H9 (cell line): Measurements from ENCODE around the gene LARP7. TPM values are rescaled to one million over a fixed set of nuclear protein-coding genes. Genes with fewer than 3 reads are reported as not detected.

Experiments
- DNase-seq: peaks from one replicate; pipeline ENCODE4 v3.0.0-alpha.2; 2017
- H2AFZ ChIP-seq: one replicate; pipeline ENCODE4 v1.6.1; 2013; ENCODE audit warnings: mild to moderate bottlenecking, low read length, control low read depth, moderate library complexity
- H2AK5ac ChIP-seq: 2 replicates; pipeline ENCODE4 v1.6.1; 2013; ENCODE audit warnings: low read length, control low read depth, mixed read lengths; ENCODE audit not compliant: insufficient read length
- H2BK120ac ChIP-seq: one replicate; pipeline ENCODE4 v1.6.1; 2013; ENCODE audit warnings: low read depth, mild to moderate bottlenecking, low read length, control low read depth, inconsistent platforms; ENCODE audit not compliant: poor library complexity, severe bottlenecking
- H2BK12ac ChIP-seq: 2 replicates; pipeline ENCODE4 v1.6.1; 2013; ENCODE audit warnings: low read length, control low read depth, mixed read lengths, low read depth; ENCODE audit not compliant: insufficient read length
- H2BK15ac ChIP-seq: 2 replicates; pipeline ENCODE4 v1.6.1; 2013; ENCODE audit warnings: low read depth, low read length, control low read depth
- H2BK20ac ChIP-seq: one replicate; pipeline ENCODE4 v1.6.1; 2013; ENCODE audit warnings: low read depth, mild to moderate bottlenecking, low read length, control low read depth, inconsistent platforms; ENCODE audit not compliant: poor library complexity, severe bottlenecking
- H2BK5ac ChIP-seq: 2 replicates; pipeline ENCODE4 v1.6.1; 2013; ENCODE audit warnings: low read length, control low read depth, mixed read lengths; ENCODE audit not compliant: insufficient read length
- H3K14ac ChIP-seq: 2 replicates; pipeline ENCODE4 v1.6.1; 2013; ENCODE audit warnings: low read length, control low read depth; ENCODE audit not compliant: insufficient read depth
- H3K18ac ChIP-seq: 2 replicates; pipeline ENCODE4 v1.6.1; 2013; ENCODE audit warnings: low read depth, mild to moderate bottlenecking, mixed read lengths, low read length, control low read depth; ENCODE audit not compliant: insufficient read length
- H3K23ac ChIP-seq: 2 replicates; pipeline ENCODE4 v1.6.1; 2013; ENCODE audit warnings: low read length, control low read depth, mixed read lengths, low read depth; ENCODE audit not compliant: insufficient read length
- H3K23me2 ChIP-seq: 2 replicates; pipeline ENCODE4 v1.6.1; 2013; ENCODE audit warnings: low read depth, mild to moderate bottlenecking, mixed read lengths, low read length, control low read depth; ENCODE audit not compliant: insufficient read length, poor library complexity, severe bottlenecking
- H3K27ac ChIP-seq: 2 replicates; pipeline ENCODE4 v1.5.1; 2013; ENCODE audit warnings: low read length, control low read depth, mixed read lengths, low read depth; ENCODE audit not compliant: insufficient read length
- H3K27me3 ChIP-seq: 2 replicates; pipeline ENCODE4 v1.6.1; 2013; ENCODE audit warnings: low read length, control low read depth, inconsistent platforms; ENCODE audit not compliant: insufficient read depth
- H3K4ac ChIP-seq: 2 replicates; pipeline ENCODE4 v1.6.1; 2013; ENCODE audit warnings: low read depth, mild to moderate bottlenecking, control low read depth, inconsistent platforms, low read length, moderate library complexity
- H3K4me1 ChIP-seq: 2 replicates; pipeline ENCODE4 v1.6.1; 2013; ENCODE audit warnings: low read length, control low read depth, inconsistent platforms; ENCODE audit not compliant: insufficient read depth
- H3K4me2 ChIP-seq: 2 replicates; pipeline ENCODE4 v1.6.1; 2013; ENCODE audit warnings: low read length, control low read depth, mixed read lengths; ENCODE audit not compliant: insufficient read length, insufficient read depth
- H3K56ac ChIP-seq: 2 replicates; pipeline ENCODE4 v1.6.1; 2013; ENCODE audit warnings: low read depth, mild to moderate bottlenecking, mixed read lengths, low read length, control low read depth; ENCODE audit not compliant: insufficient read length
- H3K79me1 ChIP-seq: 2 replicates; pipeline ENCODE4 v1.6.1; 2013; ENCODE audit warnings: low read depth, mild to moderate bottlenecking, moderate library complexity, low read length, control low read depth, inconsistent platforms; ENCODE audit not compliant: insufficient read depth, poor library complexity, severe bottlenecking
- H3K79me2 ChIP-seq: 2 replicates; pipeline ENCODE4 v1.6.1; 2013; ENCODE audit warnings: low read length, control low read depth, inconsistent platforms; ENCODE audit not compliant: insufficient read depth
- H3K9ac ChIP-seq: 2 replicates; pipeline ENCODE4 v1.6.1; 2013; ENCODE audit warnings: low read length, control low read depth, mixed read lengths; ENCODE audit not compliant: insufficient read length; ENCODE audit errors: extremely low read depth
- H3K9me3 ChIP-seq: one replicate; pipeline ENCODE4 v1.6.1; 2013; ENCODE audit warnings: low read depth, low read length, inconsistent platforms; ENCODE audit not compliant: control insufficient read depth
- H3T11ph ChIP-seq: one replicate; pipeline ENCODE4 v1.6.1; 2013; ENCODE audit warnings: mild to moderate bottlenecking, low read length, control low read depth, inconsistent platforms
- H4K20me1 ChIP-seq: one replicate; pipeline ENCODE4 v1.6.1; 2013; ENCODE audit not compliant: control insufficient read depth, insufficient read length, insufficient read depth
- H4K5ac ChIP-seq: 2 replicates; pipeline ENCODE4 v1.6.1; 2013; ENCODE audit warnings: low read depth, mild to moderate bottlenecking, mixed read lengths, low read length, control low read depth; ENCODE audit not compliant: insufficient read length
- H4K8ac ChIP-seq: replicated peaks from 2 replicates; pipeline ENCODE4 v1.6.1; 2013; ENCODE audit warnings: low read length, control low read depth, mixed read lengths, low read depth; ENCODE audit not compliant: insufficient read length
- H4K91ac ChIP-seq: 2 replicates; pipeline ENCODE4 v1.6.1; 2013; ENCODE audit warnings: low read depth, mild to moderate bottlenecking, moderate library complexity, mixed read lengths, low read length, control low read depth; ENCODE audit not compliant: insufficient read length
- H3K27ac Mint-ChIP-seq, 3 experiments: 2 replicates in 2 of 3; 3 replicates in 1 of 3; pipeline ENCODE4 v1.8.0; 2020 to 2021; ENCODE audit warnings: mixed read lengths in 3 of 3, mild to moderate bottlenecking in 1 of 3, moderate library complexity in 1 of 3
- H3K27me3 Mint-ChIP-seq: 2 replicates; pipeline ENCODE4 v1.8.0; 2021; ENCODE audit warnings: low read depth, mild to moderate bottlenecking, moderate library complexity, mixed read lengths
- H3K36me3 Mint-ChIP-seq, 3 experiments: 2 replicates in 2 of 3; 3 replicates in 1 of 3; pipeline ENCODE4 v1.8.0; 2020 to 2021; ENCODE audit warnings: low read depth in 3 of 3, mixed read lengths in 3 of 3; ENCODE audit not compliant: insufficient read depth in 1 of 3
- H3K4me1 Mint-ChIP-seq, 2 experiments: 2 replicates each; pipeline ENCODE4 v1.8.0; 2020; ENCODE audit warnings: mixed read lengths in 2 of 2
- H3K4me3 Mint-ChIP-seq, 2 experiments: 2 replicates in 1 of 2; 3 replicates in 1 of 2; pipeline ENCODE4 v1.8.0; 2020 to 2021; ENCODE audit warnings: mild to moderate bottlenecking in 2 of 2, mixed read lengths in 2 of 2, moderate library complexity in 1 of 2
- H3K9me3 Mint-ChIP-seq, 2 experiments: 2 replicates in 1 of 2; 3 replicates in 1 of 2; pipeline ENCODE4 v1.8.0; 2020; ENCODE audit warnings: mild to moderate bottlenecking in 2 of 2, mixed read lengths in 2 of 2, moderate library complexity in 1 of 2
- CTCF ChIP-seq: fragments of 200-600 bp; sonication (generic); conservative IDR thresholded peaks from 3 replicates; pipeline ENCODE4 v1.8.0; 2021; ENCODE audit warnings: antibody characterized with exemption, mild to moderate bottlenecking
- WGBS: extraction: QIAGEN DNeasy Blood & Tissue Kit; methylation state at CpG from one replicate; pipeline ENCODE4 v1.1.7; 2013; ENCODE audit warnings: missing lambda C conversion rate, low lambda C conversion rate, mixed read lengths; ENCODE audit not compliant: insufficient read length; ENCODE audit errors: extremely low coverage; 5-methylcytosine and 5-hydroxymethylcytosine counted together
- total RNA-seq: library from RNA; stranded (reverse); gene quantifications from 2 replicates; pipeline ENCODE4 v1.2.1, GENCODE V29; 2021

The LARP7 gene
- total RNA-seq, 1 experiment from 2014 or later = 37.0 TPM

GRCh38 chr4:112668131-112668530 is 31.2 kb downstream of the LARP7 start:
- peaks cover 11 to 23% of the 10 kb centered on the region in 2 experiments for H3K4me1 Mint-ChIP-seq
- no peaks in the 10 kb centered on the region for H3K36me3 Mint-ChIP-seq
- no peak overlapping the region for H3K4me2 ChIP-seq

More at GRCh38 chr4:112668131-112668530, 31.2 kb downstream of the LARP7 start:
- TF ChIP-seq CTCF = no peak
- Histone ChIP-seq H2AK5ac (no peak overlapping the region), H3K79me2 (no peaks in the 10 kb centered on the region), H3K56ac (no peak overlapping the region), H4K20me1 (no peaks in the 10 kb centered on the region), H3K9me3 (no peaks in the 10 kb centered on the region), H3K79me1 (no peaks in the 10 kb centered on the region), H2BK5ac (no peak overlapping the region), H3K27me3 (no peaks in the 10 kb centered on the region), H4K8ac (no peak overlapping the region), H3K23me2 (no peaks in the 10 kb centered on the region), H3K14ac (no peak overlapping the region), H2BK12ac (no peak overlapping the region), H3K23ac (no peak overlapping the region), H3K18ac (no peak overlapping the region), H4K5ac (no peak overlapping the region), H2BK15ac (no peak overlapping the region), H2BK120ac (no peak overlapping the region), H4K91ac (no peak overlapping the region), H3K27ac (no peak overlapping the region), H2AFZ (no peak overlapping the region), H3K4ac (no peak overlapping the region), H3K9ac (no peak overlapping the region), H2BK20ac (no peak overlapping the region), H3T11ph (no peak overlapping the region), H3K4me1 (no peaks in the 10 kb centered on the region; the same call in 1 of the 2 replicates)
- Mint-ChIP-seq H3K4me3 (no peak overlapping the region), H3K9me3 (no peaks in the 10 kb centered on the region), H3K27me3 (no peaks in the 10 kb centered on the region), H3K27ac (peak overlapping the region in 2 of 3 experiments; percentile 1 to 78; a peak in 2 of 7 replicates)
- WGBS = no CpG with 5 or more reads among the region's 3 CpGs
- DNase-seq = no peak
